Measurements from ENCODE around the gene ZNF655.

- TF ChIP-seq CTCF (IDR thresholded peaks at IDR 0.05) (no peak), EP300 (IDR thresholded peaks at IDR 0.05) (no peak)
These were observed 58.1 kb downstream of the ZNF655 start, which contains the start of gene ZSCAN25 for GRCh38 chr7:99616359-99617191.

Data from ovary (tissue), 3 donors.